HepG2 (cell line): ENCODE results near the gene CGNL1.

ENCODE experiments used
- CTCF ChIP-seq: sonication (generic); formaldehyde crosslinking; IDR thresholded peaks from 2 replicates; pipeline ENCODE4 v1.5.0; 2020; ENCODE audit warnings: mild to moderate bottlenecking, missing genetic modification reagents, moderate library complexity
- DNMT1 ChIP-seq: sonication (generic); formaldehyde crosslinking; IDR thresholded peaks from 2 replicates; pipeline ENCODE4 v1.5.1; 2020; ENCODE audit warnings: mild to moderate bottlenecking, missing genetic modification reagents
- EP300 ChIP-seq, 3 experiments: sonication (generic) in 1 of 3; formaldehyde crosslinking in 1 of 3; IDR thresholded peaks; 2 replicates each; pipeline versions ENCODE4 v1.5.1 to v1.6.1; 2011 to 2020; ENCODE audit warnings: low read depth in 2 of 3, low read length in 2 of 3, borderline replicate concordance in 1 of 3, improper control_type of control experiment in 1 of 3, mild to moderate bottlenecking in 1 of 3, missing genetic modification reagents in 1 of 3, moderate library complexity in 1 of 3
- EZH2 ChIP-seq: conservative IDR thresholded peaks from 2 replicates; pipeline ENCODE4 v1.6.1; 2012; ENCODE audit warnings: mild to moderate bottlenecking, low read depth, low read length, moderate library complexity
- MYNN ChIP-seq: sonication (generic); formaldehyde crosslinking; IDR thresholded peaks from 2 replicates; pipeline ENCODE4 v1.4.0; 2020; ENCODE audit warnings: mild to moderate bottlenecking, low read depth, missing genetic modification reagents
- NCOR1 ChIP-seq: fragments of 200-600 bp; sonication (generic); IDR thresholded peaks from 2 replicates; pipeline ENCODE4 v1.7.0; 2017; ENCODE audit warnings: antibody characterized with exemption, low read length, borderline replicate concordance
- PHF20 ChIP-seq: sonication (generic); formaldehyde crosslinking; IDR thresholded peaks from 2 replicates; pipeline ENCODE4 v1.5.0; 2020; ENCODE audit warnings: mild to moderate bottlenecking, missing genetic modification reagents
- POLR2AphosphoS5 ChIP-seq: IDR thresholded peaks from 2 replicates; pipeline ENCODE4 v1.6.1; 2012; ENCODE audit warnings: low read depth, low read length
- ZNF12 ChIP-seq: sonication (generic); formaldehyde crosslinking; IDR thresholded peaks from 2 replicates; pipeline ENCODE4 v1.5.0; 2020; ENCODE audit warnings: missing genetic modification reagents

- no peak for TF ChIP-seq CTCF (CRISPR knock-in tag)
- TF ChIP-seq POLR2AphosphoS5: no peak
- TF ChIP-seq EZH2: no peak
- TF ChIP-seq MYNN (CRISPR knock-in tag): no peak
- TF ChIP-seq EP300 (IDR thresholded peaks at IDR 0.05; ENCODE audit: low read depth in 2 of 2, low read length in 2 of 2): no peak
- no peak for TF ChIP-seq EP300 (CRISPR knock-in tag; IDR thresholded peaks at IDR 0.05; ENCODE audit: borderline replicate concordance)
- no peak for TF ChIP-seq ZNF12 (CRISPR knock-in tag)
- no peak for TF ChIP-seq NCOR1
- TF ChIP-seq PHF20 (CRISPR knock-in tag): no peak
- TF ChIP-seq DNMT1 (CRISPR knock-in tag): no peak
These were observed 47.4 kb downstream of the CGNL1 start for GRCh38 chr15:57423599-57424140.
